Memory B cell (primary cell): ENCODE results near the gene ATP2C1.

ENCODE experiments used
- ATAC-seq: fragments of 150-1000 bp; cut with Tn5 transposase; 2 replicates; pipeline ENCODE4 v1.10.0; 2021; ENCODE audit warnings: low read depth, mild to moderate bottlenecking, moderate library complexity
- DNase-seq, 2 donors: peaks; one replicate each; pipeline ENCODE4 v3.0.0; 2022; ENCODE audit warnings: low spot score in 2 of 2
- H3K27ac Mint-ChIP-seq: one replicate; pipeline ENCODE4 v1.8.0; 2022; ENCODE audit warnings: mild to moderate bottlenecking, moderate library complexity, mixed read lengths
- H3K27me3 Mint-ChIP-seq: one replicate; pipeline ENCODE4 v1.8.0; 2022; ENCODE audit warnings: mixed read lengths
- H3K36me3 Mint-ChIP-seq: one replicate; pipeline ENCODE4 v1.8.0; 2022; ENCODE audit warnings: mild to moderate bottlenecking, mixed read lengths
- H3K4me1 Mint-ChIP-seq: one replicate; pipeline ENCODE4 v1.8.0; 2022; ENCODE audit warnings: mixed read lengths
- H3K4me3 Mint-ChIP-seq: one replicate; pipeline ENCODE4 v1.8.0; 2022; ENCODE audit warnings: mild to moderate bottlenecking, moderate library complexity, mixed read lengths
- H3K9me3 Mint-ChIP-seq: one replicate; pipeline ENCODE4 v1.8.0; 2022; ENCODE audit warnings: mixed read lengths

ATP2C1 gene

DNA sequence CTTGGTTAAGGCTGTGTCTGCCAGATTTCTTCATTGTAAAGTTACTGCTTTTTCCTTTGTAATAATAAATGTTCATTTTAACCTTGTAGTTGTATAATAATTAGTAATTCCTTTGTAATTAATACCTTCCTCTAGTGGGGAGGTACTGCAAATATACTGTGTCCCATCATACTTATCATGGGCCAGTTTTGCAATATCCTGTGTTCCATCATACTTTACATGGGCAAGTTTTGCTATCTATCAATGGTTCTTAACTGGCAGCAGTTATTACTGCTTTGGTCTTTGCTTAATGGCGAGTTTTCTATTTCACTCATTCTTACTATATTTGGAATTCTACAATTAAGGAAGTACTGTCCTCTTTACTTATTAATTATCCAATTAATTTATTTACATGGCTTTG, 10.6 kb downstream of the ATP2C1 start:
- peaks cover 40% of the 10 kb centered on the region for H3K4me1 Mint-ChIP-seq
- no peaks in the 10 kb centered on the region for H3K36me3 Mint-ChIP-seq
- DNase-seq (no peak), ATAC-seq (no peak)
- H3K9me3 Mint-ChIP-seq, result no peaks in the 10 kb centered on the region
- H3K4me3 Mint-ChIP-seq, result no peak overlapping the region
- H3K27ac Mint-ChIP-seq, result no peak overlapping the region
- no peaks in the 10 kb centered on the region for H3K27me3 Mint-ChIP-seq

DNA sequence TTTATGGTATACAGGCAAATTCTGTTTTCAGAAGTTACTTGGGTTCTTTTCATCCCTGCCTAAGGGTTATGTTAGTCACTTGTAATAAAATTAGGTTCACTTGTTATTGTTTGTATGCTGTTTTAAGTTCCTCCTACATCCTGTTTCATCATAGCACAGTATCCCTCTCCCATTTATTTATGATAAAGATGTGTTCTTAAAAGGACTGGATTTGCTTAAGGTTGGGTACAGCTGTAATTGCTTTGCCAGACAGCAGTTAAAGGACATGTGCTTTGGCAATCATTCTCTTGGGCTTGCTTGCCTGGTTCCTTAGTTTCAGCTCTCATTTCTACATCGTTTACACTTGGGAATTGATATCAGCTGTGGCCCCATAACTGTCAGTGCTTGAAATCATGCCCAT, 11.7 kb downstream of the ATP2C1 start:
- DNase-seq, result no peak
- Mint-ChIP-seq H3K27ac (no peak overlapping the region), H3K4me1 (peaks cover 40% of the 10 kb centered on the region), H3K36me3 (no peaks in the 10 kb centered on the region), H3K27me3 (no peaks in the 10 kb centered on the region), H3K4me3 (no peak overlapping the region), H3K9me3 (no peaks in the 10 kb centered on the region)
- no peak for ATAC-seq

DNA sequence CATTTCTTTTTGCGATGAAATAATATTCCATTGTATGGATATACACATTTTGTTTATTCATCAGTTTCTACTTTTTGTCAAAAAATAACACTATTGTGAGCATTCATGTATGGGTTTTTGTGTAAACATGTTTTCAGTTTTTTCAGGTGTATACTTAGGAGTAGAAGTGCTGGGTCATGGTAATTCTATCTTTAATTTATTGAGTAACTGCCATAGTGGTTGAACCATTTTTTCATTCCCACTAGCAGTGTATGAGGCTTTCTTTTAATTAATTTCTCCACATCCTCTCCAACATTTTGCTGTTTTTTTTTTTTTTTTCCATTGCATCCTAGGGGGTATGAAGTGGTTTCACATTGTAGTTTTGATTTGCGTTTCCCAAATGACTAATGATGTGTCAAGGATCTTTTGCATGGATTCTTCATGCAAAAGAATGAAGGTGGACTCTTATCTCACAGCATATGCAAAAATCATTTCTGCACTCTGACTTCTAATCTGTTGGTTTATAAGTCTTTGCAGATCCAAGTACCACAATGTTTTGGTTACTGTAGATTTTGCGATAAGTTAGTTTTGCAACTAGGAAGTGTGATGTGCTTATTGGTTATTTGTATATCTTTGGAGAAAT, 12.6 kb downstream of the ATP2C1 start:
- H3K4me3 Mint-ChIP-seq, result no peak overlapping the region
- H3K27ac Mint-ChIP-seq, result no peak overlapping the region
- ATAC-seq, result no peak
- DNase-seq, result no peak
- no peaks in the 10 kb centered on the region for H3K9me3 Mint-ChIP-seq
- H3K36me3 Mint-ChIP-seq, result peaks cover 2% of the 10 kb centered on the region
- no peaks in the 10 kb centered on the region for H3K27me3 Mint-ChIP-seq
- H3K4me1 Mint-ChIP-seq, result peaks cover 31% of the 10 kb centered on the region

GRCh38 chr3:130907500-130907899, 13.6 kb downstream of the ATP2C1 start:
- Mint-ChIP-seq H3K4me1 (peaks cover 30% of the 10 kb centered on the region), H3K9me3 (no peaks in the 10 kb centered on the region)

GRCh38 chr3:130907966-130908365, 14.1 kb downstream of the ATP2C1 start:
- no peak overlapping the region for H3K27ac Mint-ChIP-seq
- no peak overlapping the region for H3K4me3 Mint-ChIP-seq
- peaks cover 28% of the 10 kb centered on the region for H3K4me1 Mint-ChIP-seq
- ATAC-seq (no peak), DNase-seq (no peak)
- H3K27me3 Mint-ChIP-seq, result no peaks in the 10 kb centered on the region
- peaks cover 2% of the 10 kb centered on the region for H3K36me3 Mint-ChIP-seq
- H3K9me3 Mint-ChIP-seq, result no peaks in the 10 kb centered on the region

More at GRCh38 chr3:130907500-130907899, 13.6 kb downstream of the ATP2C1 start:
- no peak for ATAC-seq
- no peak overlapping the region for H3K4me3 Mint-ChIP-seq
- no peak overlapping the region for H3K27ac Mint-ChIP-seq
- peaks cover 2% of the 10 kb centered on the region for H3K36me3 Mint-ChIP-seq
- no peaks in the 10 kb centered on the region for H3K27me3 Mint-ChIP-seq
- DNase-seq, result no peak

- no peaks in the 10 kb centered on the region for H3K9me3 Mint-ChIP-seq
- no peak overlapping the region for H3K27ac Mint-ChIP-seq
- no peaks in the 10 kb centered on the region for H3K27me3 Mint-ChIP-seq
- ATAC-seq (no peak), DNase-seq (no peak)
- H3K36me3 Mint-ChIP-seq, result peaks cover 18% of the 10 kb centered on the region
- peaks cover 29% of the 10 kb centered on the region for H3K4me1 Mint-ChIP-seq
- no peak overlapping the region for H3K4me3 Mint-ChIP-seq
These were observed 21.8 kb downstream of the ATP2C1 start for GRCh38 chr3:130915567-130916292.

DNA sequence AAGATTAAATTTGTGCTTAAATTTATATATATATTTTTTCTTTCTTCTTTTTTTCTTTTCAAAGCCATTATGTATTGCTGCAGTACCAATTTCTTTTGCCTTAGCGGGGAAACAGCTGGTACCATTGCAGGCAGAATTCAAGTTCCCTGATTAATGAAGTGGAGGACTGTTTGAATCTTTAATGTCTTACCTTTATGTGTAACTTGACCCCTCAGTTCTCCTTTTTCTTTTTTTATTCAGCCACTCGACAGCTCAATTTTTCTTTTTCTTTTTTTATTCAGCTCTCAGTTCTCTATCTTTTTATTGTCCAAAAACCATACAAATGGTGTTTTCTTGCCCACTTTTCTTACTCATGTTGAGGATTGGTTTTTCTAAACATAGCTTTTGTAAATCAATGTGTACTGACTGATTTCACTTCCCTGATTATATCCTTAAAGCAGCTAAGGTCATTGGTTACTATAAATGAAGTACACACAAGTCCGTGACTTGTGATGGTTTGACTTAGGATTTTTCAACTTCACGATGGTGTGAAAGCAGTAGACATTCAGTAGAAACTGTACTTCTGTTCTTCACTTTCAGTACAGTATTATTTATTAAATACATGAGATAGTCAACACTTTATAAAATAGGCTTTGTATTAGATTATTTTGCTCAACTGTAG, 22.8 kb downstream of the ATP2C1 start:
- peak; percentile 41 for ATAC-seq
- Mint-ChIP-seq H3K4me3 (peak overlapping the region; percentile 1), H3K4me1 (peaks cover 29% of the 10 kb centered on the region), H3K27me3 (no peaks in the 10 kb centered on the region), H3K36me3 (peaks cover 16% of the 10 kb centered on the region), H3K27ac (peak overlapping the region; percentile 28), H3K9me3 (no peaks in the 10 kb centered on the region)
- DNase-seq, result no peak

GRCh38 chr3:130918328-130918727, 24.4 kb downstream of the ATP2C1 start:
- DNase-seq, result no peak
- Mint-ChIP-seq H3K27me3 (no peaks in the 10 kb centered on the region), H3K36me3 (peaks cover 19% of the 10 kb centered on the region), H3K4me3 (no peak overlapping the region), H3K4me1 (peaks cover 38% of the 10 kb centered on the region), H3K27ac (peak overlapping the region; percentile 28), H3K9me3 (no peaks in the 10 kb centered on the region)
- ATAC-seq, result no peak

GRCh38 chr3:130925628-130926027, 31.7 kb downstream of the ATP2C1 start:
- H3K4me3 Mint-ChIP-seq, result no peak overlapping the region
- H3K27ac Mint-ChIP-seq, result peak overlapping the region; percentile 80
- no peaks in the 10 kb centered on the region for H3K27me3 Mint-ChIP-seq
- H3K36me3 Mint-ChIP-seq, result peaks cover 20% of the 10 kb centered on the region
- DNase-seq (no peak), ATAC-seq (peak; percentile 62)
- H3K9me3 Mint-ChIP-seq, result peaks cover 4% of the 10 kb centered on the region
- H3K4me1 Mint-ChIP-seq, result peaks cover 36% of the 10 kb centered on the region

DNA sequence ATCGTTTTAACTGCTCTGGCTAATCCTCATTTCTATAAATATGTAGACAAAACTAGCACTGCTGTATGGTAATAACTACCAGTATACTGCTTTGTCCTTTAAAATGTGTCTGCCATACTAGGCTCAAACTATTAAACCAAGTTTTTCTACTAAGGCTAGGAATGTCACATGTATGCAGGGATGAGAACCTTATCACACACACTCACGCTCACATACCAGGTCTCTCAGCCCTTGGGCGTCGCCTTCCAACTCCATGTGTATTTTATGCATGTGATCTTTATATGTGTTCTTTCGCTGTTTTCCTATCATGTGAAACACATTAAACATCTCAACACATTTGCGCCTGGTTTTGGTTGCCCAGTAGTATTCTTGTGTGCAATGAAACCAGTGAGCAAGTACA, 32.6 kb downstream of the ATP2C1 start:
- DNase-seq (no peak), ATAC-seq (no peak)
- Mint-ChIP-seq H3K27me3 (no peaks in the 10 kb centered on the region), H3K36me3 (peaks cover 21% of the 10 kb centered on the region), H3K4me1 (peaks cover 36% of the 10 kb centered on the region), H3K27ac (peak overlapping the region; percentile 10), H3K9me3 (peaks cover 4% of the 10 kb centered on the region), H3K4me3 (no peak overlapping the region)

DNA sequence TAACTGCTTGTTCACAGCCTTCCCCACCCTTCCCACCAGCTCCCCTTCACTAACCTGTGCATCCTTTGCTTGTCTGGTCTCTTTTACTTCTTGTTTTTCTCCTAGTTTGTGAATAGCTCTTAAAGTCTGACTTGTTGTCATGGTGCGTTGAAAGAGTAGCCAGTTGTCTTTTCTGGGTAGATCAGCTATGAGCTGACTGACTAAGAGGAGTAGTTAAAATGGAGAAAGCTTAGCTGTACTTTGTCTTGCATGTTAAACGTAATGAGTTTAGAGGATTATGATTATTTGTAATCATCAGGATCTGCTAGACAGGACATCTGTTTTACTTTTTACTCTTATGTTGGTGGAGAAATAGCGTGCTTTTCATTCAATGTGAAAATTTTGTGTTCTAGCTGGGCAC, 35.9 kb downstream of the ATP2C1 start:
- H3K36me3 Mint-ChIP-seq, result peaks cover 20% of the 10 kb centered on the region
- ATAC-seq (no peak), DNase-seq (no peak)
- no peak overlapping the region for H3K4me3 Mint-ChIP-seq
- H3K27ac Mint-ChIP-seq, result no peak overlapping the region
- no peaks in the 10 kb centered on the region for H3K9me3 Mint-ChIP-seq
- H3K27me3 Mint-ChIP-seq, result no peaks in the 10 kb centered on the region
- peaks cover 26% of the 10 kb centered on the region for H3K4me1 Mint-ChIP-seq

DNA sequence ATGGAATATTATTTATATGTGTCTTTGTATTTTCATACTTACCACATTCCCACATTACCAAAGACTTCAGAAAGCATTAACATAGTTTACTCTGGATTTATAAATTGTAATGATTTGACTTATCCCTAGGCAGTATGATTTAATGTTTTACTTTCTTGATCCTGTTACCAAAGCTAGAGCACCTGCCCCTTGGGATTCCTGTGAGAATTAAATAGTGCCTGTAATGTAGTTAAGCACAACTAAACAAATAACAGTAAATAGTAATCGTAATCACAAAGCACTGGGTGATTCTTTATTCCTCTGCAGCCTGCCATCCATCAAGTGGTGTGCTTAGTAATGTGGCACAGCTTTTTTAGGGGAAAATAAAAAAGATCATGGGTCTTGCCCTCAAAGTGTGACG, 39.1 kb downstream of the ATP2C1 start:
- H3K27ac Mint-ChIP-seq, result no peak overlapping the region
- no peaks in the 10 kb centered on the region for H3K27me3 Mint-ChIP-seq
- H3K36me3 Mint-ChIP-seq, result peaks cover 15% of the 10 kb centered on the region
- H3K4me3 Mint-ChIP-seq, result no peak overlapping the region
- H3K4me1 Mint-ChIP-seq, result peaks cover 4% of the 10 kb centered on the region
- ATAC-seq (no peak), DNase-seq (no peak)
- no peaks in the 10 kb centered on the region for H3K9me3 Mint-ChIP-seq

DNA sequence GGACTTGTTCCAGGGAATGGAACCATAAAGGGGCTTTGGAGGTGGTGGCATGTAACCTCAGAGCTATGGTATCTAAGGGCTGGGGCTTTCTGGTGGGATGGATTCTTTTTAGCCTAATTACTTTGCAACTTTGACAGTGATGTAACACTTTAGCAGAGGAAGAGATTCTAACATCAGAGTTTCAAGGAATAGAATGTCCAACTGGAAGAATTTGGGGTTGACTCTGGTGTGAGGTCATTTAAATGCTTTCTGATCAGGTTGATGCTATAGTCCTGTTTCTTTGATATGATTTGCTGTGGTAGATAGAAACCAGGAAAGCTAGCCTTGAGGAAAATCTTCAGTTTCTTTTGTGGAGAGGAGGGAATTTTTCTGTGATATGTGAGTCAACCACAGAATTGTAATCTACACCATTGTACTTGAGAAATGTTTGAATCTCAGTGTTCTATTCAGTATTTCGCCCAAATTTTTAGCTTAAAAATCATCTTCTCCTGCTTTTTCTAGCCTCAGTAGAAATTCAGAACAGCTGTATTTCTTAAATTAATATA, 40.0 kb downstream of the ATP2C1 start:
- Mint-ChIP-seq H3K36me3 (peaks cover 15% of the 10 kb centered on the region), H3K4me1 (peaks cover 3% of the 10 kb centered on the region), H3K27me3 (no peaks in the 10 kb centered on the region), H3K27ac (no peak overlapping the region), H3K9me3 (no peaks in the 10 kb centered on the region), H3K4me3 (no peak overlapping the region)
- DNase-seq (no peak), ATAC-seq (no peak)

DNA sequence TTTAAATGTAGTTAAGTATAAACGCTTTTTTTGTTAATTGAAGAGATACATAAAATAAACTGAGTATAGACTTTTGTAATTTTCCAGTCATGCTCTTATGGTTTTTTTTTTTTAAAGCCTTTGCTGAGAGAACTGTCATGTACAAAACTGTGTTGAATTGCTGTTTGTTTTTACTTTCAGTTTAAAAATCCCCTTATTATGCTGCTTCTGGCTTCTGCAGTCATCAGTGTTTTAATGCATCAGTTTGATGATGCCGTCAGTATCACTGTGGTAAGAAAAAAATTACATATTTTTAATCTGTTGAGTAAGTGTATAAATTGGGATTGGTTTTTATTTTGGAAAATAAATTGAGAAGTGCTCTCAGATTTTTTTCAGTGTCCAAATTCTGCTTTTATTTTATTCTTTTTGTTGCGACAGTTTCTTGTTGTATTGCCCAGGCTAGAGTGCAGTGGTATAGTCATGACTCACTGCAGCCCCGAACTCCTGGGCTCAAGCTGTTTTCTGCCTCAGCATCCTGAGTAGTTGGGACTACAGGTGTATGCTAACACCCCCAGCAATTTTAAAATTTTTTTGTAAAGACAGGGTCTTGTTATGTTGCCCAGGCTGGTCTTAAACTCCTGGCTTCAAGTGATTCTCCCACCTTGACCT, 40.7 kb downstream of the ATP2C1 start:
- Mint-ChIP-seq H3K4me3 (no peak overlapping the region), H3K27me3 (no peaks in the 10 kb centered on the region), H3K36me3 (peaks cover 15% of the 10 kb centered on the region), H3K27ac (no peak overlapping the region), H3K4me1 (peaks cover 3% of the 10 kb centered on the region), H3K9me3 (no peaks in the 10 kb centered on the region)
- ATAC-seq (no peak), DNase-seq (no peak)
